ENCODE measurements around the gene ZSCAN18. TPM values are rescaled to one million over a fixed set of nuclear protein-coding genes. Genes with fewer than 3 reads are reported as not detected.
A peak's percentile ranks its signal among the peaks of the same experiment; 100 is the strongest.

Gene ZSCAN18
- total RNA-seq, 4 donors from 2014 or later: 30.4 to 50.0 (median 42.8) TPM

DNA sequence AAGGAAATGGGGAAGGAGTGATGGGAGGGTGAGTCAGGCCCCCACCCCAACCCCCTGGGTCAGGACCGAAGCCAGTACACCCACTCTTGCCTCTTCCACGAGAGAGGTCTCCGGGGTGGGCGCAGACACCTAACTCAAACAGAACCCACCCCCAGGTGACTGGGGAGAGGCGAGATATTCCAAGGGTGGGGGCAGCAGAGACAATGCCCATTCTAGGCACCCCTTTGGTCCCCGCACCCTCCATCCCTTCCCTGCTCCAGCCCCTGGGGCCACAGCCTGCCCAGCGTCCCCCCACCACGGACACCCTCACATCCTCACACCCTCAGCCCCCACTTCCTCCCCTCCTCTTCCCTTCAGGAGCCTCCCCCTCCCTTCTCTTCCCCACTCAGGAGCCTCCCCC, 682 bp downstream of the ZSCAN18 start:
- peaks cover under 1 to 12% of the 10 kb centered on the region in 2 donors for H3K9me3 ChIP-seq
- no peaks in the 10 kb centered on the region for H3K36me3 ChIP-seq
- intact Hi-C loops (cut with DNase I; ENCODE audit: low total_unique reads): no loop called here

DNA sequence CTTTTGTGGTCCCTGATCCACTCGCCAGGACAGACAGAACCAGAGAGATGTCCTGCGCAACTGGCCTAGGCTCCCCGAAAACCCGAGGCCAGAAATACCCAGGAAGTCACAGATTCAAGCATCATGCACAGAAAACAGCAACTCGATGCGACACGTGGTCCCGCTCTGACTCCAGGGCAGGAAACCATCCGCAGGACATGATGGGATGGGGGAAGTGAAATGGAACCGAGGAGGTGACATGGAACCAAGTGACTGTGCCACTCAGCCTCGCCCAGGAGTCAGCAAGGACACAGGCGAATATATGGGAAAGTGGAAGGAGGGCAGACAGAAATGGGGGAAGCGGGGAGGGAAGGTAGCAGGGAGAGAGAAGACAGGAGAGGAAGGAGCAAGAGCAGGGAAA, 1.1 kb downstream of the ZSCAN18 start:
- H3K4me3 ChIP-seq: peak overlapping the region in 2 of 4 donors; percentile 93 to 99
- H3K9me3 ChIP-seq: peaks cover 0 to 10% of the 10 kb centered on the region in 2 donors
- TF ChIP-seq POLR2AphosphoS5 (IDR thresholded peaks at IDR 0.05) (no peak), EP300 (IDR thresholded peaks at IDR 0.05; ENCODE audit: low read depth) (no peak), POLR2A (IDR thresholded peaks at IDR 0.05) (no peak)
- TF ChIP-seq, protein P1, sequence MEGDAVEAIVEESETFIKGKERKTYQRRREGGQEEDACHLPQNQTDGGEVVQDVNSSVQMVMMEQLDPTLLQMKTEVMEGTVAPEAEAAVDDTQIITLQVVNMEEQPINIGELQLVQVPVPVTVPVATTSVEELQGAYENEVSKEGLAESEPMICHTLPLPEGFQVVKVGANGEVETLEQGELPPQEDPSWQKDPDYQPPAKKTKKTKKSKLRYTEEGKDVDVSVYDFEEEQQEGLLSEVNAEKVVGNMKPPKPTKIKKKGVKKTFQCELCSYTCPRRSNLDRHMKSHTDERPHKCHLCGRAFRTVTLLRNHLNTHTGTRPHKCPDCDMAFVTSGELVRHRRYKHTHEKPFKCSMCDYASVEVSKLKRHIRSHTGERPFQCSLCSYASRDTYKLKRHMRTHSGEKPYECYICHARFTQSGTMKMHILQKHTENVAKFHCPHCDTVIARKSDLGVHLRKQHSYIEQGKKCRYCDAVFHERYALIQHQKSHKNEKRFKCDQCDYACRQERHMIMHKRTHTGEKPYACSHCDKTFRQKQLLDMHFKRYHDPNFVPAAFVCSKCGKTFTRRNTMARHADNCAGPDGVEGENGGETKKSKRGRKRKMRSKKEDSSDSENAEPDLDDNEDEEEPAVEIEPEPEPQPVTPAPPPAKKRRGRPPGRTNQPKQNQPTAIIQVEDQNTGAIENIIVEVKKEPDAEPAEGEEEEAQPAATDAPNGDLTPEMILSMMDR (IDR thresholded peaks at IDR 0.05): no peak
- H3K4me1 ChIP-seq: peaks cover 0 to 16% (median 7%) of the 10 kb centered on the region in 4 donors
- peak overlapping the region in 1 of 4 donors; percentile 97 for H3K27ac ChIP-seq
- intact Hi-C loops (cut with DNase I; ENCODE audit: low total_unique reads) (no loop called here), in situ Hi-C loops (cut with MboI; ENCODE audit: low pct_ligation_motif_present in 1 of 4, low pct_unique_long_range_greater_than_20kb in 1 of 4, low sequenced_read_pairs in 3 of 4) (no loop called here)
- WGBS, 2 donors (ENCODE audit: low coverage in 1 of 2): 81 to 86% methylated on average over 5 to 13 of the region's 13 CpGs
- no peak for DNase-seq
- H3K27me3 ChIP-seq: no peaks in the 10 kb centered on the region
- H3K36me3 ChIP-seq: no peaks in the 10 kb centered on the region

More for the DNA sequence above, 682 bp downstream of the ZSCAN18 start:
- Histone ChIP-seq H3K4me3 (peak overlapping the region; percentile 62 to 99 (median 92)), H3K4me1 (peaks cover 0 to 16% (median 7%) of the 10 kb centered on the region in 4 donors), H3K27me3 (no peaks in the 10 kb centered on the region), H3K27ac (peak overlapping the region in 3 of 4 donors; percentile 87 to 97 (median 97))
- no peak for DNase-seq
- in situ Hi-C loops (cut with MboI; ENCODE audit: low pct_ligation_motif_present in 1 of 4, low pct_unique_long_range_greater_than_20kb in 1 of 4, low sequenced_read_pairs in 3 of 4): no loop called here
- TF ChIP-seq, protein P1 (IDR thresholded peaks at IDR 0.05): no peak
- TF ChIP-seq POLR2AphosphoS5 (IDR thresholded peaks at IDR 0.05) (no peak), EP300 (IDR thresholded peaks at IDR 0.05; ENCODE audit: low read depth) (no peak), POLR2A (IDR thresholded peaks at IDR 0.05) (no peak)
- 50 to 59% methylated on average over 2 to 8 of the region's 8 CpGs for WGBS, 2 donors (ENCODE audit: low coverage in 1 of 2)

DNA sequence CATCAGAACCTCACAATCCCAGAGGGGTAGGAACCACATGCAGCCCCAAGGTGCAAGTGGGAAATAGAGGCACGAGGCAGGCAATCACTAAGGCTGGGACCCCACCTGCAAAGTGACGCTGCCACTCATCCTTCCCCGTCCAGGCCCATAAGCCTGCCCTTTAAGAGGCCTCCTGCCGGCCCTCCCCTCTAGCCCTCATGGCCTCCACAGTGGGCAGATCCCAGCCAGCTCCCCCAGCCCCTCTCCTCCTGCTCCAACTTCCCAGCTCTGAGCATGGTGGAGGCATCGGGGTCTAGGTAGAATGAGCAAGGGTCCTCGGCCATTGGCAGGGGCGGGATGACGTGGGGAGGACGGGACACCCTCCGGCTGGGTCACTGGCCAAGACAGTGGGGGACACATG, 2.7 kb downstream of the ZSCAN18 start:
- Histone ChIP-seq H3K27ac (no peak overlapping the region), H3K4me1 (peaks cover 0 to 16% (median 7%) of the 10 kb centered on the region in 4 donors), H3K27me3 (no peaks in the 10 kb centered on the region), H3K9me3 (peaks cover 0 to 10% of the 10 kb centered on the region in 2 donors), H3K4me3 (no peak overlapping the region), H3K36me3 (no peaks in the 10 kb centered on the region)
- no peak for DNase-seq
- TF ChIP-seq POLR2A (IDR thresholded peaks at IDR 0.05) (no peak), POLR2AphosphoS5 (IDR thresholded peaks at IDR 0.05) (no peak), EP300 (IDR thresholded peaks at IDR 0.05; ENCODE audit: low read depth) (no peak)
- TF ChIP-seq, protein P1 (IDR thresholded peaks at IDR 0.05): no peak
- 96% methylated on average over 10 of the region's 10 CpGs; no CpG with 5 or more reads in 1 of the 2 donors for WGBS, 2 donors (ENCODE audit: low coverage in 1 of 2)
- intact Hi-C loops (cut with DNase I; ENCODE audit: low total_unique reads) (no loop called here), in situ Hi-C loops (cut with MboI; ENCODE audit: low pct_ligation_motif_present in 1 of 4, low pct_unique_long_range_greater_than_20kb in 1 of 4, low sequenced_read_pairs in 3 of 4) (no loop called here)

DNA sequence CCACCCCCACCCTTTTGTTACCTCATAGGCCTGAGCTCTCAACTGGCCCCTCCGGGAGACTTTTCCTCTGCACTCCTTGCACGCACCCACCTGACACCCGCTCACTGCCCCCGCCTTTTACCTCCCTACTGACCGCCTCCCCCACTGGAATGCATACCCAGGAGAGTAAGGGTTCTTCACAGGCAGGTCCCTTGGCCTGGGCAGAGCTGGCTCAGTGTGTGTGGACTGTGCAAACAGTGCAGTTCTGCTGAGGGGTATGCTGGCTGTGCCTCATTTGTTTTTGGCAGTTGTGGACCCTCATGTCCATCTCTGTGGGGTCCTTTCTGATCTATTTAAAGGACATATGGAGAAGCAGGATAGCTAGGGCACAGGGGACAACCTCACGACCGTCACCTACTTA, 5.0 kb downstream of the ZSCAN18 start:
- TF ChIP-seq POLR2A (IDR thresholded peaks at IDR 0.05) (no peak), POLR2AphosphoS5 (IDR thresholded peaks at IDR 0.05) (no peak), EP300 (IDR thresholded peaks at IDR 0.05; ENCODE audit: low read depth) (no peak)
- TF ChIP-seq, protein P1 (IDR thresholded peaks at IDR 0.05): no peak
- WGBS, 2 donors (ENCODE audit: low coverage in 1 of 2): 94 to 100% methylated on average over 2 to 7 of the region's 7 CpGs
- no peak overlapping the region for H3K4me3 ChIP-seq
- H3K36me3 ChIP-seq: peaks cover 0 to under 1% (median 0%) of the 10 kb centered on the region in 4 donors
- H3K27me3 ChIP-seq: no peaks in the 10 kb centered on the region
- H3K4me1 ChIP-seq: peaks cover 0 to 10% (median 5%) of the 10 kb centered on the region in 4 donors
- no peak overlapping the region for H3K27ac ChIP-seq
- in situ Hi-C loops (cut with MboI; ENCODE audit: low pct_ligation_motif_present in 1 of 4, low pct_unique_long_range_greater_than_20kb in 1 of 4, low sequenced_read_pairs in 3 of 4): no loop called here
- peaks cover 9 to 14% of the 10 kb centered on the region in 2 donors for H3K9me3 ChIP-seq
- no peak for DNase-seq
- intact Hi-C loops (cut with DNase I; ENCODE audit: low total_unique reads): no loop called here
